ENCODE results near the gene INTS3. TPM values are rescaled to one million over a fixed set of nuclear protein-coding genes. Genes with fewer than 3 reads are reported as not detected.

The INTS3 gene
- total RNA-seq = 10 to 100 TPM; 30.6 to 41.8 (median 33.7) TPM
- polyA plus RNA-seq = 26.4 TPM
- long read RNA-seq, donor 1, full-length matches to known transcripts = 8 of 37 reads
- long read RNA-seq, donor 1, partial matches to known transcripts = 27 of 37 reads
- long read RNA-seq, donor 1, other reads (novel, unspliced or antisense) = 2 of 37 reads
- long read RNA-seq, donor 2, full-length matches to known transcripts = 25 of 38 reads
- long read RNA-seq, donor 2, partial matches to known transcripts = 7 of 38 reads
- long read RNA-seq, donor 2, other reads (novel, unspliced or antisense) = 6 of 38 reads
- long read RNA-seq, donor 3, full-length matches to known transcripts = 21 of 44 reads
- long read RNA-seq, donor 3, partial matches to known transcripts = 16 of 44 reads
- long read RNA-seq, donor 3, other reads (novel, unspliced or antisense) = 7 of 44 reads
- long read RNA-seq, donor 4, full-length matches to known transcripts = 15 of 27 reads
- long read RNA-seq, donor 4, partial matches to known transcripts = 9 of 27 reads
- long read RNA-seq, donor 4, other reads (novel, unspliced or antisense) = 3 of 27 reads

- Histone ChIP-seq H3K4me3 (ENCODE audit: low read length) (peak within 1 kb of the TSS; percentile 66), H3K4me1 (ENCODE audit: control insufficient read depth, insufficient read depth, low read length) (peaks cover 3% of the 10 kb centered on the region), H3K9me3 (ENCODE audit: control insufficient read depth, low read length) (no peaks in the 10 kb centered on the region), H3K27me3 (ENCODE audit: control insufficient read depth, insufficient read depth) (no peaks in the 10 kb centered on the region), H3K27ac (ENCODE audit: low read length) (peak within 1 kb of the TSS; percentile 95)
- peak; percentile 100 for DNase-seq
- intact Hi-C loops (cut with DNase I) = no loop called here
- under 1% methylated on average over 49 of the region's 49 CpGs for WGBS
- ATAC-seq = peak; percentile 100
These were observed at the start of gene INTS3 for GRCh38 chr1:153727463-153728304. TSS of gene INTS3 (plus strand) at chr1:153728050. CDS start at chr1:153728635, 585 bp downstream.

DNA sequence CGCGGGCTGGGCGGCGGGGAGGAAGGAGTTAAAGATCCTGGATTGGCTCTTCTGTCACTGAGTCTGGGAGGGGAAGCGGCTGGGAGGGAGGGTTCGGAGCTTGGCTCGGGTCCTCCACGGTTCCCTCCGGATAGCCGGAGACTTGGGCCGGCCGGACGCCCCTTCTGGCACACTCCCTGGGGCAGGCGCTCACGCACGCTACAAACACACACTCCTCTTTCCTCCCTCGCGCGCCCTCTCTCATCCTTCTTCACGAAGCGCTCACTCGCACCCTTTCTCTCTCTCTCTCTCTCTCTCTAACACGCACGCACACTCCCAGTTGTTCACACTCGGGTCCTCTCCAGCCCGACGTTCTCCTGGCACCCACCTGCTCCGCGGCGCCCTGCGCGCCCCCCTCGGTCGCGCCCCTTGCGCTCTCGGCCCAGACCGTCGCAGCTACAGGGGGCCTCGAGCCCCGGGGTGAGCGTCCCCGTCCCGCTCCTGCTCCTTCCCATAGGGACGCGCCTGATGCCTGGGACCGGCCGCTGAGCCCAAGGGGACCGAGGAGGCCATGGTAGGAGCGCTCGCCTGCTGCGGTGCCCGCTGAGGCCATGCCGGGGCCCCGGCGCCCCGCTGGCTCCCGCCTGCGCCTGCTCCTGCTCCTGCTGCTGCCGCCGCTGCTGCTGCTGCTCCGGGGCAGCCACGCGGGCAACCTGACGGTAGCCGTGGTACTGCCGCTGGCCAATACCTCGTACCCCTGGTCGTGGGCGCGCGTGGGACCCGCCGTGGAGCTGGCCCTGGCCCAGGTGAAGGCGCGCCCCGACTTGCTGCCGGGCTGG, 49.1 kb upstream of the INTS3 start, which contains the start of gene NPR1:
NPR1 (plus strand) TSS at position 170 of the 818 bp plus-strand sequence; CDS start at position 591, 421 bp downstream.
- 1% methylated on average over 78 of the region's 78 CpGs for WGBS
- peak within 1 kb of the TSS; percentile 71 for H3K27ac ChIP-seq (ENCODE audit: low read length)
- ATAC-seq (peak; percentile 87 to 91), DNase-seq (peak; percentile 89 to 94 (median 91))
- no peaks in the 10 kb centered on the region for H3K9me3 ChIP-seq (ENCODE audit: control insufficient read depth, low read length)
- intact Hi-C loops (cut with DNase I) = loop anchor here (2.0 to 10.0 kb wide), 6 partner anchors 69 to 309 kb away; partner anchors contain the start of gene RAB13 (in 4 of the 4)
- no peaks in the 10 kb centered on the region for H3K27me3 ChIP-seq (ENCODE audit: control insufficient read depth, insufficient read depth)
- H3K4me3 ChIP-seq (ENCODE audit: low read length) = peak within 1 kb of the TSS; percentile 58
- peaks cover 2% of the 10 kb centered on the region for H3K4me1 ChIP-seq (ENCODE audit: control insufficient read depth, insufficient read depth, low read length)

DNA sequence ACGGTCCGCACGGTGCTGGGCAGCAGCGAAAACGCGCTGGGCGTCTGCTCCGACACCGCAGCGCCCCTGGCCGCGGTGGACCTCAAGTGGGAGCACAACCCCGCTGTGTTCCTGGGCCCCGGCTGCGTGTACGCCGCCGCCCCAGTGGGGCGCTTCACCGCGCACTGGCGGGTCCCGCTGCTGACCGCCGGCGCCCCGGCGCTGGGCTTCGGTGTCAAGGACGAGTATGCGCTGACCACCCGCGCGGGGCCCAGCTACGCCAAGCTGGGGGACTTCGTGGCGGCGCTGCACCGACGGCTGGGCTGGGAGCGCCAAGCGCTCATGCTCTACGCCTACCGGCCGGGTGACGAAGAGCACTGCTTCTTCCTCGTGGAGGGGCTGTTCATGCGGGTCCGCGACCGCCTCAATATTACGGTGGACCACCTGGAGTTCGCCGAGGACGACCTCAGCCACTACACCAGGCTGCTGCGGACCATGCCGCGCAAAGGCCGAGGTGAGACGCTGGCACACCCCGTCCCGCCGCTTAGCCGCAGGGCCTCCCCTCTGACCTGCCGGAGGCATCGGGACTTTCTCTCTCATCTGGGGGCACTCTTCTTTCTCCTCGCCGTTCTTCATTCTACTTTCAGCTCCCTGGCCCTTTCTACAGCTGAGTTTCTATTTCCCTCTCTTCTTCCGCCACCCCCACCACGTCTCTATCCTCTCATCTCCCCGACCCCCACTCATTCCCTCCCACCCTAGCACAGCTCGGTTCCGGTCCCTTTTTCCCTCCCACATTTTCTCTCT, 48.3 kb upstream of the INTS3 start:
- peak in 2 of 3 donors; percentile 70 to 77 for DNase-seq
- Histone ChIP-seq H3K9me3 (ENCODE audit: control insufficient read depth, low read length) (no peaks in the 10 kb centered on the region), H3K4me3 (ENCODE audit: low read length) (peak overlapping the region; percentile 58), H3K4me1 (ENCODE audit: control insufficient read depth, insufficient read depth, low read length) (peaks cover 2% of the 10 kb centered on the region), H3K27ac (ENCODE audit: low read length) (peak overlapping the region; percentile 6), H3K27me3 (ENCODE audit: control insufficient read depth, insufficient read depth) (no peaks in the 10 kb centered on the region)
- peak; percentile 49 to 50 for ATAC-seq
- WGBS = 2% methylated on average over 73 of the region's 73 CpGs
- intact Hi-C loops (cut with DNase I) = loop anchor here (2.0 to 10.0 kb wide), 6 partner anchors 68 to 308 kb away; partner anchors contain the start of gene RAB13 (in 4 of the 4)

GRCh38 chr1:153680120-153680403, 47.8 kb upstream of the INTS3 start:
- peak overlapping the region; percentile 58 for H3K4me3 ChIP-seq (ENCODE audit: low read length)
- 16% methylated on average over 10 of the region's 10 CpGs for WGBS
- H3K27me3 ChIP-seq (ENCODE audit: control insufficient read depth, insufficient read depth) = no peaks in the 10 kb centered on the region
- ATAC-seq (peak; percentile 1 to 3), DNase-seq (no peak)
- H3K27ac ChIP-seq (ENCODE audit: low read length) = no peak overlapping the region
- intact Hi-C loops (cut with DNase I) = loop anchor here in 1 of 4 donors (5.0 kb wide), 1 partner anchor 67 kb away; no protein-coding TSS in a partner anchor
- H3K9me3 ChIP-seq (ENCODE audit: control insufficient read depth, low read length) = no peaks in the 10 kb centered on the region
- H3K4me1 ChIP-seq (ENCODE audit: control insufficient read depth, insufficient read depth, low read length) = peaks cover 2% of the 10 kb centered on the region

DNA sequence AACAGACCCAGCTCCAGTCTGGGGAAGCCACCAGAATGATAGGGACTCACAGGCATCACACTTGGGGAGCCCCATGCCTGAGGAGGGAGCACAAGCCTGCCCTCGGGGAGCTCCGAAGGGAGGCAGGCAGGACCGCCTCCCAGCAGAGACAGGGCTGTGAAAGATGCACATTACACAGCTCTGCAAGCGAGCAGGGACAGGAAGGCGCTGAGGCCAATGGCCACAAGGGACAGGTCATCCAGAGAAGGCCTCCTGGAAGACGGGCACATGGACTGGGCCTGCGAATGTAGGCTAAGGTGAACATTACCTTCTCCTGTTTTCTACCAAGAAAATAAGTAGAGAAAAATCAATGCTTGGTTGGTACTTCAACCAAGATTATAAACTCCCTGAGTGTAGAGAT, 45.1 kb upstream of the INTS3 start:
- Histone ChIP-seq H3K27me3 (ENCODE audit: control insufficient read depth, insufficient read depth) (no peaks in the 10 kb centered on the region), H3K27ac (ENCODE audit: low read length) (no peak overlapping the region), H3K9me3 (ENCODE audit: control insufficient read depth, low read length) (no peaks in the 10 kb centered on the region), H3K4me1 (ENCODE audit: control insufficient read depth, insufficient read depth, low read length) (peaks cover 2% of the 10 kb centered on the region), H3K4me3 (ENCODE audit: low read length) (no peak overlapping the region)
- ATAC-seq (no peak), DNase-seq (no peak)
- 84% methylated on average over 7 of the region's 7 CpGs for WGBS
- intact Hi-C loops (cut with DNase I) = loop anchor here in 1 of 4 donors (5.0 kb wide), 1 partner anchor 65 kb away; no protein-coding TSS in a partner anchor

DNA sequence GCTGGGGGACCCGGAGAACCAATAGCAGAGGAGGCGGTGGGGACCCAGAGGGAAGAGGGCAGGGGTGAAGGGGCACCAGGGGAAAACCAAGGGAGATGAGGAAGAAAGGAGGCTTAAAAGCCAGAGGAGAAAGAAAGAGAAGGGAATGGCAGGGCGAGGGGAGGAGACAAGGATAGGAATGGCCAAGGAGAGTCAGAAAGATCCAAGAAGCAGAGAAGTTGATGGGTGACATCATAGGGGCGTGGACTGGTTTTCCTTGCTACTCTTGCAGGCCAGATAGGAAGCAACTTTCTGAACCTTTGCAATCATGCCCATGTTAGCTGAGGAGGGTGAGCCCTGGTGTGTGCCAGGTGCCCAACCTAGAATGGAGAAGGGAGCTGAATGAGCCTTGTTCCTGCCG, 44.0 kb upstream of the INTS3 start:
- H3K27me3 ChIP-seq (ENCODE audit: control insufficient read depth, insufficient read depth) = no peaks in the 10 kb centered on the region
- ATAC-seq = peak; percentile 20 to 22
- no peak overlapping the region for H3K27ac ChIP-seq (ENCODE audit: low read length)
- intact Hi-C loops (cut with DNase I) = loop anchor here in 1 of 4 donors (5.0 kb wide), 1 partner anchor 63 kb away; no protein-coding TSS in a partner anchor
- DNase-seq = no peak
- 74% methylated on average over 5 of the region's 5 CpGs for WGBS
- peaks cover 2% of the 10 kb centered on the region for H3K4me1 ChIP-seq (ENCODE audit: control insufficient read depth, insufficient read depth, low read length)
- H3K9me3 ChIP-seq (ENCODE audit: control insufficient read depth, low read length) = no peaks in the 10 kb centered on the region
- no peak overlapping the region for H3K4me3 ChIP-seq (ENCODE audit: low read length)

GRCh38 chr1:153684892-153685291, 43.0 kb upstream of the INTS3 start:
- 91% methylated on average over 12 of the region's 12 CpGs for whole genome bisulfite sequencing
- DNase-seq = no peak
- no peak for ATAC-seq
- no peak overlapping the region for H3K4me3 ChIP-seq (ENCODE audit: low read length)
- no peaks in the 10 kb centered on the region for H3K27me3 ChIP-seq (ENCODE audit: control insufficient read depth, insufficient read depth)
- no peaks in the 10 kb centered on the region for H3K9me3 ChIP-seq (ENCODE audit: control insufficient read depth, low read length)
- intact Hi-C loops (cut with DNase I) = loop anchor here in 2 of 4 donors (5.0 kb wide), 2 partner anchors 52 to 62 kb away; no protein-coding TSS in a partner anchor
- H3K4me1 ChIP-seq (ENCODE audit: control insufficient read depth, insufficient read depth, low read length) = peaks cover 2% of the 10 kb centered on the region
- no peak overlapping the region for H3K27ac ChIP-seq (ENCODE audit: low read length)

DNA sequence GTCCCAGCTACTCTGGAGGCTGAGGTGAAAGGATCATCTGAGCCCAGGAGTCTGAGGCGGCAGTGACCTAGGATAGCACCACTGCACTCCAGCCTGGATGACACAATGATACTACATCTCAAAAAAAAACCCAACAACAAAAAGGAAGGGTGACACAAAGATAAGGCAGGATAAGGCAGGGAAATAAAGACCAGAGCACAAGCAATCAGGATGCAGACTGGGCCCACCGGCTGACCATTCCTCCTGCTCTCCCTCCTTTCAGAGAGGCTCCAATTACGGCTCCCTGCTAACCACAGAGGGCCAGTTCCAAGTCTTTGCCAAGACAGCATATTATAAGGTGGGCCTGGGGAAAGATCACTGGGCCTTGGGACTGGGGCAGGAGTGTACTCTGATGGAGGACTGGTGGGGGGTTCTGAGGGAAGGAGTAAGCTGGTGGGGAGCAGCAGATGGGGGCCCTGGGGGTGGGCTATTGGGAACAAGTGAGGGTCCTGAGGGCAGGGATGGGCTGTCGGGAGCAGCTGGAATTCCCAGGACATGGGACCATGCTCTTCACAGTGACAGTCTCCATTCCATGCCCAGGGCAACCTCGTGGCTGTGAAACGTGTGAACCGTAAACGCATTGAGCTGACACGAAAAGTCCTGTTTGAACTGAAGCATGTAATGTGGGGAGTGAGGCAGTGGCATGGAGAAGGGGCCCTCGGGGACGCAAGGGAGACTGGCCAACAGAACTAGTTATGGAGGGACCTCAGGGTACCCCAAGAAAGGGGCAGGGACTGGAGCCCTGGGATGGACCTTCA, 42.1 kb upstream of the INTS3 start:
- no peak for ATAC-seq
- Histone ChIP-seq H3K27me3 (ENCODE audit: control insufficient read depth, insufficient read depth) (no peaks in the 10 kb centered on the region), H3K27ac (ENCODE audit: low read length) (no peak overlapping the region), H3K4me3 (ENCODE audit: low read length) (no peak overlapping the region), H3K4me1 (ENCODE audit: control insufficient read depth, insufficient read depth, low read length) (peaks cover 2% of the 10 kb centered on the region), H3K9me3 (ENCODE audit: control insufficient read depth, low read length) (no peaks in the 10 kb centered on the region)
- 81% methylated on average over 11 of the region's 11 CpGs for WGBS
- intact Hi-C loops (cut with DNase I) = loop anchor here in 1 of 4 donors (5.0 kb wide), 1 partner anchor 52 kb away; no protein-coding TSS in a partner anchor
- no peak for DNase-seq

Data from right cardiac atrium (tissue), 5 donors.